GM12878 (cell line): Measurements from ENCODE around the gene ASF1B.

Source experiments
- BHLHE40 ChIP-seq, 2 experiments: fragments of 450-650 bp in 1 of 2; IDR thresholded peaks; 2 replicates each; pipeline ENCODE4 v1.6.1; 2011 to 2017; ENCODE audit warnings: low read depth in 2 of 2, borderline replicate concordance in 1 of 2, improper control_type of control experiment in 1 of 2, low read length in 1 of 2, mild to moderate bottlenecking in 1 of 2
- CEBPB ChIP-seq, 2 experiments: fragments of 150-350 bp in 1 of 2; IDR thresholded peaks; 2 replicates each; pipeline ENCODE4 v1.6.1; 2012 to 2014; ENCODE audit warnings: low read depth in 2 of 2, low read length in 2 of 2, borderline replicate concordance in 1 of 2, inconsistent platforms in 1 of 2
- EP300 ChIP-seq, 2 experiments: fragments of 150-350 bp in 1 of 2; IDR thresholded peaks; 2 replicates each; pipeline ENCODE4 v1.6.1; 2011 to 2012; ENCODE audit warnings: low read depth in 2 of 2, low read length in 2 of 2, borderline replicate concordance in 1 of 2, improper control_type of control experiment in 1 of 2, inconsistent platforms in 1 of 2; ENCODE audit not compliant: control insufficient read depth in 1 of 2
- LARP7 ChIP-seq: fragments of 450-650 bp; IDR thresholded peaks from 2 replicates; pipeline ENCODE4 v1.6.1; 2017; ENCODE audit warnings: mild to moderate bottlenecking
- NFXL1 ChIP-seq: fragments of 450-650 bp; IDR thresholded peaks from 2 replicates; pipeline ENCODE4 v1.6.1; 2017; ENCODE audit warnings: antibody characterized with exemption, mild to moderate bottlenecking, borderline replicate concordance
- NRF1 ChIP-seq: conservative IDR thresholded peaks from 2 replicates; pipeline ENCODE4 v1.6.1; 2011; ENCODE audit warnings: mild to moderate bottlenecking, low read depth, low read length, improper control_type of control experiment
- POLR2A ChIP-seq: IDR thresholded peaks from 2 replicates; pipeline ENCODE4 v1.6.1; 2011; ENCODE audit warnings: low read depth, mild to moderate bottlenecking, low read length
- SRF ChIP-seq, 2 experiments: IDR thresholded peaks; 2 replicates each; pipeline ENCODE4 v1.6.1; 2011; ENCODE audit warnings: low read depth in 2 of 2, low read length in 2 of 2, mild to moderate bottlenecking in 1 of 2, moderate library complexity in 1 of 2
- ZNF384 ChIP-seq: IDR thresholded peaks from 2 replicates; pipeline ENCODE4 v1.6.1; 2012; ENCODE audit warnings: low read depth, mild to moderate bottlenecking, low read length, improper control_type of control experiment, borderline replicate concordance
- TF ChIP-seq, protein P1 (sequence below): IDR thresholded peaks from 2 replicates; pipeline ENCODE4 v1.6.1; 2011; ENCODE audit warnings: low read depth, low read length, improper control_type of control experiment, borderline replicate concordance

DNA sequence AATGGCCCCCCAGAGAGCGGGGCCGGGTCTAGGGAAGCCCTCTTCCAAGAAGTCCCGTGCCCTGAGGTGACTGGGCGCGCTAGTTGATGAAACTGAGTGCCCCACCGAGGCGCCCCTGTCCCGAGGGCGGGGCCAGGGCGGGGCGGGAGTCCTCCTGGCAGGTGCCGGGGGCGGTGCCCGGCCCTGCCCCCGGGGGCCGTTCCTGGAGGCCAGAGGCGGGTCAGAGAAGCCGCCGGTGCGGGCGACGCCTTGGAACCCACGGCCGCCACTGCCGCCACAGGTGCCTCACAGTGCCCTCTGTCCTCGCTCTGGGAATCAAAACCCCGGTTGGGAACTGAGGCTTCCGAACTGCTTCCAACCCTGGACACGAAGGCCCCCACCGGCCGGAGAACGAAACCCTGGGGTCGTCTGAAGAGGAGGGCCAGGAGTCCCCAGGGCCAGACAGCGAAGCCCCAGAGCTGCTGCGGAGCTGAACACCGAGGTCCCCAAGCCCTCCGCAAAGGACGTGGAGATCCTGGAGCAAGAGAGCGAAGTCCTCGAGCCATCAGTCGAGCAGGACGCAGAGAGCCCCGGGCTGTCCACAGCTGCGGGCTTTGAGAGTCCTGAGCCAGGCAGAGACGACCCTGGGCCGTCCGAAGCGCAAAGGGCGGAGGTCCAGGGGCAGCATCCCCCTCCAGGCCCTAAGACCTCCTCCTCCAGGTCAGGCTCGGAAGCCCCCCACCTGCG lies 63.7 kb downstream of the ASF1B start, which contains the start of gene MISP3:
- TF ChIP-seq POLR2A = no peak
- TF ChIP-seq, protein P1, sequence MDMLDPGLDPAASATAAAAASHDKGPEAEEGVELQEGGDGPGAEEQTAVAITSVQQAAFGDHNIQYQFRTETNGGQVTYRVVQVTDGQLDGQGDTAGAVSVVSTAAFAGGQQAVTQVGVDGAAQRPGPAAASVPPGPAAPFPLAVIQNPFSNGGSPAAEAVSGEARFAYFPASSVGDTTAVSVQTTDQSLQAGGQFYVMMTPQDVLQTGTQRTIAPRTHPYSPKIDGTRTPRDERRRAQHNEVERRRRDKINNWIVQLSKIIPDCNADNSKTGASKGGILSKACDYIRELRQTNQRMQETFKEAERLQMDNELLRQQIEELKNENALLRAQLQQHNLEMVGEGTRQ = no peak
- TF ChIP-seq NFXL1 = no peak
- peak; percentile 74 to 94 for TF ChIP-seq BHLHE40 (IDR thresholded peaks at IDR 0.05; ENCODE audit: borderline replicate concordance in 1 of 2, low read depth in 2 of 2, low read length in 1 of 2)
- TF ChIP-seq CEBPB (IDR thresholded peaks at IDR 0.05; ENCODE audit: borderline replicate concordance in 1 of 2, low read depth in 2 of 2, low read length in 2 of 2) = no peak
- TF ChIP-seq LARP7 = no peak
- no peak for TF ChIP-seq EP300 (IDR thresholded peaks at IDR 0.05; ENCODE audit: borderline replicate concordance in 1 of 2, control insufficient read depth in 1 of 2, low read depth in 2 of 2, low read length in 2 of 2)
- no peak for TF ChIP-seq NRF1
- no peak for TF ChIP-seq SRF (IDR thresholded peaks at IDR 0.05; ENCODE audit: low read depth in 2 of 2, low read length in 2 of 2)
- no peak for TF ChIP-seq ZNF384
